HG02763 (cell line): Measurements from ENCODE around the gene ZDHHC7.
"Not testable (repeated sequence)": the region's sequence is repeated elsewhere in the genome, so short reads cannot be mapped to it uniquely, and the experiment has no call there.

ENCODE experiments used
- ATAC-seq: cut with Tn5 transposase; IDR thresholded peaks from one replicate; pipeline ENCODE4 v1.9.1; 2021; ENCODE audit warnings: mild to moderate bottlenecking, moderate library complexity; ENCODE audit not compliant: unreplicated experiment

The ZDHHC7 gene

DNA sequence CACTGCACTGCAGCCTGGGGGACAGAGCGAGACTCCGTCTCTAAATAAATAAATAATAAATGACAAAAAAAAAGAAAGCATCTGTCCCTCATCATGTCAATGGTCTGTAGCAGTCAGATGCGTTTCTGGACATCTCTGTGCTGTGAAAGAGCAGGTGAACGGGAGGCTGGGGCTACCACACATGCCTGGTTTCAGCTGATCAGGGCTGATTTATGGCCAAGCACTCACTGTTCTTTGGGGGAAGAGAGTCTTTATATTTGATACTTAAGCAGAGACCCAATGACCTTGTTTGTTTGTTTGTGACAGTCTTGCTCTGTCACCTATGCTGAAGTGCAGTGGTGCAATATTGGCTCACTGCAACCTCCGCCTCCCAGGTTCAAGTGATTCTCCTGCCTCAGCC, 33.7 kb upstream of the ZDHHC7 start:
- no peak for ATAC-seq

DNA sequence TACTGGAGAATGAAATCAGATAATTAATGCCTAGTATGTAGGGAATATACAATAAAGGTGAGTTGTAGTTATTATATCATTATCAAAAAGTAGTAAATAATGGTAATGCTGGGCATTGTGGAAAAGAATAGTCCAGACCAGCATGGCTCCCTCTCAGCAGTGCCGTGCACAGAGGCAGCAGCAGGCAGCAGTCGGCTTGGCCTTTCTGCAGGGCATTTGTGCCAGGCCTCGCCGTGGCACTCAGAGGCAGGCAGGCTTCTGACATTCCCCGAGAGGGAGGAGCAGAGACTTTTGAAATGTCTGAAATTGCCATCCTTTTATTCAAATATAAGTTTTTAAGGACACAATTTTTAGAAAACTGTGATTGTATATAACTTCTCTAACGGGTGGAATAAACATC, 31.3 kb upstream of the ZDHHC7 start:
- ATAC-seq, result no peak

DNA sequence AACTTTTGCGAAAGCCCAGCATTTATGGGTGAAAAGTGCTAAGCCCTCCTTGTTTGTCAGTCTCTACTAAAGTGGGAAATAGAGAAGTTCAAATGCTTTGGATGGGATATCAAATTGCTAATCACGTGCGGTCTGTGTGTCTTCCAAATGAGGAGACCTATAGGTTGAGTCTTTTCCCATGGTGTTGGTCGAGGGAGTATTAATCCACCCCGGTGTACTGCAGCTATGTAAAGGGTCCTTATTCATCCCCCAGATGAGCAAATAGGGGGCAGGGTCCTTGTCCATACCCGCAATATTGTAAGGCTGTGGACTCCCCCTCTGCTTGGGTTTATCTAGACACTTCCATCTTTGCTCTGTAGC, 30.8 kb upstream of the ZDHHC7 start:
- ATAC-seq, result no peak

DNA sequence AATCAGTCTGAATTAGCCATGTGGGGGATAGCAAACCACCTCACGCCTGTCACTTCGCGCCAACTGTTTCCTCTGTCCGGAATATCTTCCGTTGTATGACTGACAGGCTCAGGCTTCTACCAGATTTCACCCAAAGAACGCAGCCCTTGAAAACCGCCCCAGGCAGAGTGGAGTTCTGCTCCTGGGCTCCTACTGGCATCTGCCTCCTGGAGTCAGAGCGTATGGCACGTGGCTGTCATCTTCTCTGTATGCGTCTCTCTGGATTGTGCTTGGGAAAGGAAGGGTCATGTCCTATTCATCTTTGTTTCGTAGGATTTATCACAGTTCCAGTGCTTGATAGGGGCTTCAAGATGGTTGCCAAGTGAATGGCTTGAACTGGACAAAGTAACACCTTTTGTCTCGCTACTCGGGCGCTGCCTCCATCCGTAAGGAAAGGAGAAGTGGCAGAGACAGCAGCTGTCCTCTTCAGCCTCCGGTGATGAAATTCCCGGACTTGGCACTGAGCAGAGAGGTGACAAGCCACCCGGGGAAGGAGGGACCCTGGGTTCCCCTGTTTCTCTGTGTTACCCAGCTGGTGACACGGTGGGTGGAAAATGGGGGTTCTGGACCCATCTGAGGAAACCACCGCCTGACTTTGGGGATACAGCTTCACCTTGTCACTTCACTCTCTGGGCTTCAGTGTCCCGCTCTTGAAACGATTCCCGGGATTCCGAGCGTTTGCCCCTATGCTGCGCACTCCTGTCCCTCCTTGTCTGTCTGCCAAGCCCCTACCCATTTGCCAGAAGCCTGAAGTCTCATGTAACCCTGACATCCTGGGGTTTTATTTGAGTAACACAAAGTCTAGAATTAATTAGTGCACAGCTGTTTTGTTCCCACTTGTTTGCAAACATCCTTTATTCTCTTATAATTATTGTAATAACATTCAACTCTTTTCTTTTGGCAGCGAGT, 30.2 kb upstream of the ZDHHC7 start:
- ATAC-seq, result no peak

DNA sequence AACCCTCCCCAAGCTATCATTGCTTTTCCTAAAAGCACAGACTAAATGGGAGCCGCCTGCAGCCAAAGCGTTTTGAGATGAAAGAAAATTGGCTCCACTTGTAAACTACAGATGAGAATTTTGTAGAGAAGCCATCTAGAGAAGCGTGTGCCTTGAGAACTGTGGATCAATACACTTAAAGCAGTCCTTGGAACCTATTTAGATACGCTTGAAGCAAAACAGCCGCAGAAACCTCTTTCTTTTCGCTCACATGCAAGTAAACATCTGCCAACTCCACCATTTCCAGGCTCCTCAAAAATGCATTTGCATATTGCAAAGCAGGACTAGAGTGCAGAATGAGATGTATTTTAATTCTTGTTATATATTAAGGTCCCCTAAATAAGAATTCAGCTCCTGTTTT, 29.4 kb upstream of the ZDHHC7 start:
- no peak for ATAC-seq

GRCh38 chr16:85037721-85038120, 26.4 kb upstream of the ZDHHC7 start:
- no peak for ATAC-seq

DNA sequence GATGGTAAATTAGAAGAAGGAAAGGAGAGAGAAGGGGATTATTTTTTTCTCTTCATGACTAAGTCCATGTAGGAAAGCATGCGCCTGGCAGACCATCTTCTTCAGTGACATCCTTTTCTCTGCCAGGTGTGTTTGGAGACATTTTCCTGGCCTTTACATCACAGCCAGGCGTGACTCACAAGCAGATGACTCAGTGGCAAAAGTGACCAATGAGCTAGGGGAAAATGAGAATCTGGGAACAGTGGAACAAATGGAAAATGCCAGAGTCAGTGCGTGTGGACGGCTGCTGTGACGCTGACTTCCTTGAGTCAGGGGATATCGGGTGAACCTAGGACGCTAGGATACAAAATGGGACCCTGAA, 25.7 kb upstream of the ZDHHC7 start:
- no peak for ATAC-seq

- no peak for ATAC-seq
These were observed 25.1 kb upstream of the ZDHHC7 start for GRCh38 chr16:85036236-85037049.

DNA sequence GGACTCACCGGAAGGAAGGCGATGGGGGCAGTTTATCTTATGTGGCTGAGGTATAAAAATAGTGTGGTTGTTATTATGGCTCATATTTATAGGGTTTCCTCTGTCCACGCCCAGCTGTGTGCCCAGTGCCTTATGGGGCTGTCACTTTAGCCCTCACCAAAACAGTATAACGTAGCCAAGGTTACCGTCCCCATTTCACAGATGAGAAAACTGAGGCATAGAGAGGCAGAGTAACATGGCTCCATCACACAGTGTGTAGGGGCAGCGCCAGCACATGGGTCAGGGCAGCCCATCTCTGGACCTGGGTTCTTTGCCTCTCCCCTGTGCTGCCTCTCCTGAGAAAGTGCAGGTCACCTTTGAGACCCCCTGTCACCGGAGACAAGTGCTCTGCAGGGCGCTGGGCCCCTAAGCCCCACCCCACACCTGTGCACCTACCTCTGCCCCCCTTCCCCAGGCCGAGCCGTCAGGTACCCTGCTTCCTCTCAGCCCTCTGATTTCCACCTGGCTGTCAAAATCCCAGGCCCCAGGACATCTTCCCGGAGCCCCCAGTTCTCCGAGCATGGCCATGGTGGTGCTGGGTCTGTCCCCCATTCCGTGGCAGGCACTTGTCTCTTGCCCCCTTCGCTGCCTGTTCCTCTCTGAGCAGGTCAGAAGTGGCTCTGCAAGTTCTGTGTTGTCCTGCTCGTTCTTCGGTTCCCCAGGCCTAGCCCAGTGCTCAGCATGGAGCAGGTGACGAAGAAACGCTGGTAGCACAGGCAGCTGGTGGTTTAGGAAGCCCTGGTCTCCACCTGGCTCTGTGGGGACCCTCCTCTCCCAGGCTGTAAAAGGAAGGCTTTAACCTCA, 23.5 kb upstream of the ZDHHC7 start:
- no peak for ATAC-seq

- ATAC-seq, result no peak
These were observed 21.8 kb upstream of the ZDHHC7 start for GRCh38 chr16:85033171-85033570.

GRCh38 chr16:85032187-85032586, 20.9 kb upstream of the ZDHHC7 start:
- not testable (repeated sequence) for ATAC-seq

DNA sequence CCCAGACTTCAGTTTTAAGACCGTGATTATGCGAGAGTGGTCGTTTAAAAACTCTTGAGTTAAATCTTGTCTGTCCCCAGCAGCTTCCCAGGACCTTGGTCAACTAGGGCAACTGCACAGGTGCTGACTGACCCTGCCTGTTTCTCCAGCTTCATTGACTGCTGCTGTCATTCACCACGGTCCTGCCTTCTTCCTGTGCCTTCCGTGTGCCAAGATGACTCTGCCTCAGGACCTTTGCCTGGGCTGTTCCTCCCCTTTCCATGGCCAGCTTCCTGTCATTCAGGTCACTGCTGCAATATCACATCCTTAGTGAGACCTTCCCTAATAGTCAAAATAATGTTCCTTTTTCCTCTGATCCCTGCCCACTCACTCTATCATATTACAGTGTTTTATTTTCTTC, 20.1 kb upstream of the ZDHHC7 start:
- ATAC-seq, result no peak

DNA sequence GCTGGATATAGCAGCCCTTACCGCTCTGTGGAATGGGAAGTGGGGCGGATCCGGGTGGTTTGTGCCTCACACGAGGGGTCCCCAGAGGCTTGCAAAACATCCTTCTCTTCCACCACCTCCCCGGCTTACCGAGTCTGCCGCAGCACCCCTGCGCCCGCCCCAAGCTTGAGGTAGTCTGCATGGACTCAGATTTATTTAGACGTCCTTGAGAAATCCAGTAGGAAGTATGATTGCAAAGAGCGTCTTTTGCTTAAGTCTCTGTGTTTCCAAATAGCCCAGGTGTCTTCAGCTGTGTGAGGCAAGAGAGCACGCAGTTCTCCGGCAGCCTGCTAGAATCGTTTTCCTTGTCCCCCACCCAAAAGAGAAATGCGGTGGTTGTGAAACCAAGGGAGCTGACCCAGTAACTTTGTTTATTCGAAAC, 18.7 kb upstream of the ZDHHC7 start:
- no peak for ATAC-seq

DNA sequence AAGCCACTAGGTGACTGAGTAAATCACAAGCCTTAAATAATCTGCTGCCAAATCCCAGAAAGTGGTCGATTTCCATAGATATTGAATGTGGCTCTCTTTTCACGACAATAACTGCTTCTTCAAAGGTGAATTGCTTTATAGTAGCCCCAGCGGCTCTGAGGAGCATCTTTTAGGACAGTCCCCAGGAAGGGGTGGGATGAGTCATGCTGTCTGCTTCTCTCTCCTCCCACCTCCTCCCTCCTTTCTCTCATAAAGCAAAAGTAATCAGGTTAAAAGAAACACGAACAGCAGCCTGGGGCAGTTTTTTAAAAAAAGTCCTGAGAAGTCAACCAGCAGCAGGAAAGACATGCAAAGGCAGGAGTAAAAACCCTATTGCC, 18.1 kb upstream of the ZDHHC7 start:
- no peak for ATAC-seq

GRCh38 chr16:85028685-85029407, 17.5 kb upstream of the ZDHHC7 start:
- no peak for ATAC-seq

DNA sequence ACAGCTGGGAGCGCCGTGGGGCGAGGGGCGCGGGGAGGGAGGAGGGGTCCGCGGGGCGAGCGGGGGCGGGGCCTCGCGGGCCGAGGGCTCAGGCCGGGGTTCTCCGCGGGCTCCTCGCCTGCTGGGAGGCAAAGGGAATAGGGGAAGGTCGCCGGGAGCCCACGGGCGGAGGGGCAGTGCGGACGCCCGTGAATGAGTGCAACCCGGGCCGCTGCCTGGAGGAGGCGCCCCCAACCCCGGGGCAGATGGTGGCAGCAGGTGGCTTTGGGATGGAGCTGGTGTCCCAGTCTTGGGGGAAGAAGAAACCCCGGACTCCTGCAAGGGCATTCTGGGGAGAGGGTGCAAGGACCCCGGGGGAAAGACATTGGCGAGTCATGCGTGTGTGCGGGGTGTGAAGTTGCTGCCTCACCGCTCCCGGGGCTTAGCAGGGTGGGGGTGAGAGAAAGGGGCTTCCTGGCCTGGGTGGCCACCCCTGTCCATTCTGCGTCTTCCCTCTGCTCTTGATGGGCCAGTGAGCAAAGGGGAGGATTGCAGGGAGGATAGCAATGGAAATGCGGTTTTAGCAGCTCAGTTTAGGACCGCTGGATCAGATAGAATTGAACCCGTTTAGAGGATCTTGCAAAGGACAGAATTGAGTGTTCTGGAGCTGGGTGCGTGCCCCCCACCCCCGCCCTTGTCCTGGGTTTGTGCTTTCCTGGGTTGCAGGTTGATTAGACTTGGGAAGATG, 16.8 kb upstream of the ZDHHC7 start:
- peak; percentile 9 for ATAC-seq

- ATAC-seq, result peak; percentile 86
These were observed 16.1 kb upstream of the ZDHHC7 start, which contains the start of gene KIAA0513 for GRCh38 chr16:85027349-85027957. Gene KIAA0513 (plus strand): TSS chr16:85027795. CDS start chr16:85067072, 39,277 bp downstream.

GRCh38 chr16:85026703-85027102, 15.4 kb upstream of the ZDHHC7 start:
- ATAC-seq, result no peak
